Colonic mucosa (tissue), 4 donors: Measurements from ENCODE around the gene CD27. TPM values are rescaled to one million over a fixed set of nuclear protein-coding genes. Genes with fewer than 3 reads are reported as not detected.

Source experiments
- DNase-seq: peaks from one replicate; pipeline ENCODE4 v3.0.0-alpha.2; 2020
- H3K27ac ChIP-seq: fragments of 200-600 bp; one replicate; pipeline ENCODE4 v1.8.0; 2021
- H3K27me3 ChIP-seq: fragments of 200-600 bp; one replicate; pipeline ENCODE4 v1.8.0; 2021
- H3K36me3 ChIP-seq: fragments of 200-600 bp; one replicate; pipeline ENCODE4 v1.8.0; 2021
- H3K4me1 ChIP-seq: fragments of 200-600 bp; one replicate; pipeline ENCODE4 v1.8.0; 2021; ENCODE audit warnings: mild to moderate bottlenecking
- H3K4me3 ChIP-seq: fragments of 200-600 bp; one replicate; pipeline ENCODE4 v1.8.0; 2021
- H3K9ac ChIP-seq, 2 donors: one replicate each; pipeline ENCODE4 v1.7.0; 2013; ENCODE audit warnings: control low read depth in 2 of 2, low read depth in 2 of 2, low read length in 2 of 2
- H3K9me3 ChIP-seq: fragments of 200-600 bp; one replicate; pipeline ENCODE4 v1.8.0; 2021
- CTCF ChIP-seq: fragments of 200-600 bp; IDR thresholded peaks from one replicate; pipeline ENCODE4 v1.8.0; 2022; ENCODE audit warnings: antibody characterized with exemption, mild to moderate bottlenecking
- intact Hi-C: fragments of 100-400 bp; cut with DNase I; formaldehyde crosslinking; loops from one replicate; pipeline ENCODE4 v1.14.1; 2022
- total RNA-seq, 2 donors: library from RNA; stranded (reverse); fragmentation: NEBNext Ultra II Directional in 1 of 2; extraction: Animal tissue kit (Norgen Biotek cat#: 25700) in 1 of 2; gene quantifications; one replicate each; pipeline ENCODE4 v1.2.1, GENCODE V29; 2021
- donor health status: healthy.
- donor health status: DM: no; HTN: no; CAD: no.
- donor health status: DM: no; HTN: no; CAD: no.

Gene CD27
- total RNA-seq, 2 donors from 2014 or later, result 1.9 to 2.4 TPM

GRCh38 chr12:6460751-6461371 lies 16.1 kb downstream of the CD27 start:
- no peak for DNase-seq
- Histone ChIP-seq H3K9ac (peak overlapping the region in 1 of 2 donors; percentile 16), H3K27ac (peak overlapping the region; percentile 62), H3K9me3 (no peaks in the 10 kb centered on the region), H3K36me3 (peaks cover 20% of the 10 kb centered on the region), H3K27me3 (no peaks in the 10 kb centered on the region), H3K4me1 (peaks cover 4% of the 10 kb centered on the region), H3K4me3 (no peak overlapping the region)
- no peak for TF ChIP-seq CTCF
- intact Hi-C loops, result loop anchor here (5.0 kb wide), 1 partner anchor 139 kb away; no protein-coding TSS in a partner anchor

GRCh38 chr12:6461401-6462233 lies 16.9 kb downstream of the CD27 start:
- intact Hi-C loops, result loop anchor here (5.0 kb wide), 1 partner anchor 139 kb away; no protein-coding TSS in a partner anchor
- peaks cover 20% of the 10 kb centered on the region for H3K36me3 ChIP-seq
- peak overlapping the region in 1 of 2 donors; percentile 18 for H3K9ac ChIP-seq
- no peaks in the 10 kb centered on the region for H3K9me3 ChIP-seq
- H3K27ac ChIP-seq, result peak overlapping the region; percentile 62
- H3K4me1 ChIP-seq, result peaks cover 5% of the 10 kb centered on the region
- no peaks in the 10 kb centered on the region for H3K27me3 ChIP-seq
- H3K4me3 ChIP-seq, result no peak overlapping the region
- TF ChIP-seq CTCF, result no peak
- DNase-seq, result peak; percentile 58

GRCh38 chr12:6462234-6462995 lies 17.7 kb downstream of the CD27 start:
- intact Hi-C loops, result loop anchor here (5.0 kb wide), 1 partner anchor 140 kb away; no protein-coding TSS in a partner anchor
- DNase-seq, result no peak
- no peaks in the 10 kb centered on the region for H3K9me3 ChIP-seq
- H3K27me3 ChIP-seq, result no peaks in the 10 kb centered on the region
- no peak overlapping the region for H3K4me3 ChIP-seq
- no peak for TF ChIP-seq CTCF
- peaks cover 20% of the 10 kb centered on the region for H3K36me3 ChIP-seq
- H3K27ac ChIP-seq, result peak overlapping the region; percentile 62
- H3K4me1 ChIP-seq, result peaks cover 5% of the 10 kb centered on the region
- peak overlapping the region in 1 of 2 donors; percentile 18 for H3K9ac ChIP-seq

GRCh38 chr12:6463216-6463615 lies 18.5 kb downstream of the CD27 start:
- Histone ChIP-seq H3K27me3 (no peaks in the 10 kb centered on the region), H3K4me3 (no peak overlapping the region), H3K36me3 (peaks cover 12% of the 10 kb centered on the region), H3K9ac (no peak overlapping the region), H3K27ac (peak overlapping the region; percentile 32), H3K9me3 (no peaks in the 10 kb centered on the region), H3K4me1 (peaks cover 10% of the 10 kb centered on the region)
- intact Hi-C loops, result loop anchor here (5.0 kb wide), 1 partner anchor 141 kb away; no protein-coding TSS in a partner anchor
- no peak for TF ChIP-seq CTCF
- DNase-seq, result no peak

- peak overlapping the region in 1 of 2 donors; percentile 3 for H3K9ac ChIP-seq
- H3K36me3 ChIP-seq, result peaks cover 8% of the 10 kb centered on the region
- H3K9me3 ChIP-seq, result no peaks in the 10 kb centered on the region
- no peak overlapping the region for H3K4me3 ChIP-seq
- intact Hi-C loops, result loop anchor here (5.0 kb wide), 1 partner anchor 142 kb away; no protein-coding TSS in a partner anchor
- TF ChIP-seq CTCF, result no peak
- H3K4me1 ChIP-seq, result peaks cover 14% of the 10 kb centered on the region
- no peaks in the 10 kb centered on the region for H3K27me3 ChIP-seq
- H3K27ac ChIP-seq, result peak overlapping the region; percentile 32
- DNase-seq, result no peak
Observed at GRCh38 chr12:6463858-6464257, 19.1 kb downstream of the CD27 start.
